SH-SY5Y (cell line): ENCODE results near the gene RNF8.

Experiments used
- GATA2 ChIP-seq: IDR thresholded peaks from 2 replicates; pipeline ENCODE4 v1.6.1; 2011; ENCODE audit warnings: mild to moderate bottlenecking, low read depth, low read length
- GATA3 ChIP-seq: IDR thresholded peaks from 2 replicates; pipeline ENCODE4 v1.6.1; 2011; ENCODE audit warnings: low read depth, mild to moderate bottlenecking, low read length, moderate library complexity

GRCh38 chr6:37334047-37334446, 19.7 kb upstream of the RNF8 start:
- TF ChIP-seq GATA3: no peak
- no peak for TF ChIP-seq GATA2
